NOMO-1 treated with dmso at 0.1 percent for 144 hours (cell line): ENCODE measurements around the gene IFITM10.

Source experiments
- DNase-seq: peaks from one replicate; lab custom pipeline; 2025; ENCODE audit not compliant: unreplicated experiment; lab: John Stamatoyannopoulos, UW

IFITM10 gene

GRCh38 chr11:1763796-1764661 lies 13.6 kb upstream of the IFITM10 start, which contains the start of gene CTSD:
Gene CTSD (minus strand): TSS chr11:1763927. CDS start chr11:1763859, 68 bp downstream.
- peak; percentile 54 for DNase-seq

- no peak for DNase-seq
These were observed 13.0 kb upstream of the IFITM10 start for GRCh38 chr11:1763336-1763795.

- no peak for DNase-seq
These were observed 12.3 kb upstream of the IFITM10 start for GRCh38 chr11:1762537-1763302.

GRCh38 chr11:1761857-1762536 lies 11.6 kb upstream of the IFITM10 start:
- no peak for DNase-seq

GRCh38 chr11:1761110-1761856 lies 10.9 kb upstream of the IFITM10 start:
- no peak for DNase-seq

- no peak for DNase-seq
These were observed 10.1 kb upstream of the IFITM10 start for GRCh38 chr11:1760351-1761109.

- no peak for DNase-seq
These were observed 9.4 kb upstream of the IFITM10 start for GRCh38 chr11:1759851-1760220.

GRCh38 chr11:1759151-1759850 lies 8.9 kb upstream of the IFITM10 start:
- DNase-seq, result no peak

- DNase-seq, result no peak
These were observed 8.3 kb upstream of the IFITM10 start for GRCh38 chr11:1758611-1759150.

GRCh38 chr11:1757861-1758610 lies 7.6 kb upstream of the IFITM10 start:
- DNase-seq, result no peak

GRCh38 chr11:1756791-1757771 lies 6.7 kb upstream of the IFITM10 start:
- no peak for DNase-seq

- no peak for DNase-seq
These were observed 5.5 kb upstream of the IFITM10 start for GRCh38 chr11:1755692-1756561.

GRCh38 chr11:1755344-1755691 lies 4.9 kb upstream of the IFITM10 start:
- no peak for DNase-seq

GRCh38 chr11:1754376-1755150 lies 4.2 kb upstream of the IFITM10 start:
- no peak for DNase-seq

GRCh38 chr11:1753929-1754305 lies 3.5 kb upstream of the IFITM10 start:
- DNase-seq, result no peak
